GM23338 (cell line): ENCODE measurements around the gene PBX3. TPM values are rescaled to one million over a fixed set of nuclear protein-coding genes. Genes with fewer than 3 reads are reported as not detected.

ENCODE experiments used
- ATAC-seq: fragments of 200-7000 bp; cut with Tn5 transposase; 3 replicates; pipeline ENCODE4 v1.9.1; 2020
- DNase-seq: peaks from one replicate; pipeline ENCODE4 v3.0.0-alpha.2; 2015; ENCODE audit warnings: low spot score
- H2AFZ ChIP-seq: fragments of 200-600 bp; sonication (generic); 2 replicates; pipeline ENCODE4 v1.8.0; 2016; ENCODE audit warnings: antibody characterized with exemption, mild to moderate bottlenecking, moderate library complexity
- H3F3A ChIP-seq: fragments of 200-600 bp; sonication (generic); replicated peaks from 2 replicates; pipeline ENCODE4 v1.8.0; 2017; ENCODE audit warnings: antibody characterized with exemption, mixed run types, low read depth
- H3K27ac ChIP-seq: fragments of 200-600 bp; sonication (generic); 2 replicates; pipeline ENCODE4 v1.6.1; 2016; ENCODE audit warnings: low read depth
- H3K27me3 ChIP-seq: fragments of 200-600 bp; sonication (generic); 2 replicates; pipeline ENCODE4 v1.8.0; 2016; ENCODE audit warnings: mild to moderate bottlenecking, mixed run types, moderate library complexity; ENCODE audit not compliant: insufficient read depth
- H3K36me3 ChIP-seq: fragments of 200-600 bp; sonication (generic); 2 replicates; pipeline ENCODE4 v1.8.0; 2016; ENCODE audit warnings: mild to moderate bottlenecking; ENCODE audit not compliant: insufficient read depth
- H3K4me1 ChIP-seq: fragments of 200-600 bp; sonication (generic); 2 replicates; pipeline ENCODE4 v1.8.0; 2016; ENCODE audit warnings: mild to moderate bottlenecking, moderate library complexity; ENCODE audit not compliant: insufficient read depth
- H3K4me2 ChIP-seq: fragments of 200-600 bp; sonication (generic); 2 replicates; pipeline ENCODE4 v1.7.1; 2017; ENCODE audit warnings: mixed run types
- H3K4me3 ChIP-seq: fragments of 200-600 bp; sonication (generic); 2 replicates; pipeline ENCODE4 v1.6.1; 2016; ENCODE audit warnings: mixed run types
- H3K79me2 ChIP-seq: fragments of 200-600 bp; sonication (generic); replicated peaks from 2 replicates; pipeline ENCODE4 v1.8.0; 2017; ENCODE audit warnings: mild to moderate bottlenecking; ENCODE audit not compliant: insufficient read depth
- H3K9me2 ChIP-seq: fragments of 200-600 bp; sonication (generic); 2 replicates; pipeline ENCODE4 v1.8.0; 2017; ENCODE audit not compliant: insufficient read depth
- H4K20me1 ChIP-seq: fragments of 200-600 bp; sonication (generic); replicated peaks from 2 replicates; pipeline ENCODE4 v1.8.0; 2017; ENCODE audit warnings: mild to moderate bottlenecking; ENCODE audit not compliant: insufficient read depth
- H3K27ac Mint-ChIP-seq: 2 replicates; pipeline ENCODE4 v1.8.0; 2020; ENCODE audit warnings: inconsistent platforms, mild to moderate bottlenecking, moderate library complexity, mixed read lengths
- H3K27me3 Mint-ChIP-seq: 3 replicates; pipeline ENCODE4 v1.8.0; 2022; ENCODE audit warnings: low read depth, mild to moderate bottlenecking, moderate library complexity, mixed read lengths, inconsistent platforms; ENCODE audit not compliant: insufficient read depth, poor library complexity
- H3K36me3 Mint-ChIP-seq: 3 replicates; pipeline ENCODE4 v1.8.0; 2021; ENCODE audit warnings: low read depth, mild to moderate bottlenecking, inconsistent platforms, moderate library complexity, mixed read lengths
- H3K4me1 Mint-ChIP-seq: 3 replicates; pipeline ENCODE4 v1.8.0; 2020; ENCODE audit warnings: mild to moderate bottlenecking, inconsistent platforms, mixed read lengths
- H3K4me3 Mint-ChIP-seq: 3 replicates; pipeline ENCODE4 v1.8.0; 2021; ENCODE audit warnings: moderate library complexity, mild to moderate bottlenecking, inconsistent platforms, mixed read lengths
- H3K9me3 Mint-ChIP-seq: 3 replicates; pipeline ENCODE4 v1.8.0; 2020; ENCODE audit warnings: moderate library complexity, mild to moderate bottlenecking, inconsistent platforms, mixed read lengths
- EZH2 ChIP-seq: fragments of 200-600 bp; sonication (generic); IDR thresholded peaks from one replicate; pipeline ENCODE4 v1.8.0; 2017; ENCODE audit warnings: antibody characterized with exemption, mild to moderate bottlenecking, low read depth; ENCODE audit not compliant: unreplicated experiment
- EZH2phosphoT487 ChIP-seq: fragments of 200-600 bp; sonication (generic); IDR thresholded peaks from one replicate; pipeline ENCODE4 v1.8.1; 2018; ENCODE audit warnings: antibody characterized with exemption; ENCODE audit not compliant: unreplicated experiment
- JUNB ChIP-seq: IDR thresholded peaks from one replicate; pipeline ENCODE4 v1.6.1; 2016; ENCODE audit warnings: antibody characterized with exemption; ENCODE audit not compliant: unreplicated experiment
- NANOG ChIP-seq: IDR thresholded peaks from 2 replicates; pipeline ENCODE4 v1.6.1; 2016; ENCODE audit warnings: antibody characterized with exemption, borderline replicate concordance
- POLR2AphosphoS5 ChIP-seq: IDR thresholded peaks from 2 replicates; pipeline ENCODE4 v1.6.1; 2016; ENCODE audit warnings: antibody characterized with exemption, low read depth
- STAT1 ChIP-seq: IDR thresholded peaks from one replicate; pipeline ENCODE4 v1.6.1; 2016; ENCODE audit warnings: antibody characterized with exemption; ENCODE audit not compliant: unreplicated experiment
- ZNF114 ChIP-seq: fragments of 250-450 bp; sonication (Bioruptor Pico); IDR thresholded peaks from 2 replicates; pipeline ENCODE4 v1.5.0; 2020; ENCODE audit warnings: mild to moderate bottlenecking, moderate library complexity
- ZNF331 ChIP-seq: fragments of 250-450 bp; sonication (Bioruptor Pico); IDR thresholded peaks from 2 replicates; pipeline ENCODE4 v1.5.0; 2020; ENCODE audit warnings: low read depth, mild to moderate bottlenecking, moderate library complexity
- polyA plus RNA-seq: library from polyadenylated mRNA; unstranded; fragments of >200 nt; fragmentation: Nextera tagmentation; extraction: Ambion mirVana; gene quantifications from 2 replicates; pipeline ENCODE4 v1.2.1, GENCODE V29; 2016
- total RNA-seq: library from RNA; depleted of rRNA; stranded (reverse); fragments of >200 nt; shearing (Covaris generic); gene quantifications from 2 replicates; pipeline ENCODE4 v1.2.3, GENCODE V29; 2014
- TF ChIP-seq, protein P1 (sequence below): IDR thresholded peaks from one replicate; pipeline ENCODE4 v1.6.1; 2018; ENCODE audit warnings: antibody characterized with exemption; ENCODE audit not compliant: unreplicated experiment
- TF ChIP-seq, protein P2 (sequence below), 2 experiments: fragments of 200-600 bp in 1 of 2; sonication (generic) in 1 of 2; conservative IDR thresholded peaks; 2 replicates each; pipeline versions ENCODE4 v1.5.1 to v1.6.1; 2016 to 2017; ENCODE audit warnings: antibody characterized with exemption in 2 of 2, low read depth in 2 of 2, mild to moderate bottlenecking in 2 of 2, moderate library complexity in 1 of 2

Gene PBX3
- total and polyA plus RNA-seq, 2 experiments from 2014 or later, result 28.9 to 50.5 TPM

DNA sequence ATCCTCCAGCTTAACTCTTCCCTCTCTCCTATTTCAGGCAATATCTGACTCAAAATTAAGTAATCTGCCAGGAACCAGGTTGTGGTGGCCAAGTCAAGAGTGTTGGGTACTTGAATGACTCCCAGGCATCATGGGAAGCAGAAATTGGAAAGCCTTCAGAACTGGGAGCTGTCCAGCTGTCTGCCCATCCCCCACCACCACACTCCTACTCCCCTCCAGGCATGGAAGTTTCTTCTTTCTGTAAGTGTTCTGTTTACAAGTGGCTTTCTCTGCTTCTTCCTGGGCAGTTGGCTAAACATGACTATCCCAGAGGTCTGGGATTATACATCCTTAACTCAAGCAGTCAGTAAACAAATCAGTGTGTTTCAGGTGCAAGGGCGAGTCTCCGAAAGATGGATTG lies 14.6 kb upstream of the PBX3 start:
- peak overlapping the region; percentile 55 for H3K4me2 ChIP-seq
- no peak overlapping the region for H3K27ac ChIP-seq
- peak overlapping the region; percentile 2; the same call in 1 of the 2 replicates for H2AFZ ChIP-seq
- Mint-ChIP-seq H3K4me1 (peaks cover 9% of the 10 kb centered on the region), H3K4me3 (no peak overlapping the region), H3K27ac (no peak overlapping the region), H3K9me3 (no peaks in the 10 kb centered on the region), H3K36me3 (no peaks in the 10 kb centered on the region; the same call in 2 of the 3 replicates), H3K27me3 (peaks cover 7% of the 10 kb centered on the region)
- H3F3A ChIP-seq, result no peaks in the 10 kb centered on the region
- TF ChIP-seq STAT1 (no peak), JUNB (no peak), EZH2phosphoT487 (no peak), NANOG (no peak), ZNF331 (CRISPR knock-in tag) (no peak), EZH2 (no peak)
- TF ChIP-seq, protein P1, sequence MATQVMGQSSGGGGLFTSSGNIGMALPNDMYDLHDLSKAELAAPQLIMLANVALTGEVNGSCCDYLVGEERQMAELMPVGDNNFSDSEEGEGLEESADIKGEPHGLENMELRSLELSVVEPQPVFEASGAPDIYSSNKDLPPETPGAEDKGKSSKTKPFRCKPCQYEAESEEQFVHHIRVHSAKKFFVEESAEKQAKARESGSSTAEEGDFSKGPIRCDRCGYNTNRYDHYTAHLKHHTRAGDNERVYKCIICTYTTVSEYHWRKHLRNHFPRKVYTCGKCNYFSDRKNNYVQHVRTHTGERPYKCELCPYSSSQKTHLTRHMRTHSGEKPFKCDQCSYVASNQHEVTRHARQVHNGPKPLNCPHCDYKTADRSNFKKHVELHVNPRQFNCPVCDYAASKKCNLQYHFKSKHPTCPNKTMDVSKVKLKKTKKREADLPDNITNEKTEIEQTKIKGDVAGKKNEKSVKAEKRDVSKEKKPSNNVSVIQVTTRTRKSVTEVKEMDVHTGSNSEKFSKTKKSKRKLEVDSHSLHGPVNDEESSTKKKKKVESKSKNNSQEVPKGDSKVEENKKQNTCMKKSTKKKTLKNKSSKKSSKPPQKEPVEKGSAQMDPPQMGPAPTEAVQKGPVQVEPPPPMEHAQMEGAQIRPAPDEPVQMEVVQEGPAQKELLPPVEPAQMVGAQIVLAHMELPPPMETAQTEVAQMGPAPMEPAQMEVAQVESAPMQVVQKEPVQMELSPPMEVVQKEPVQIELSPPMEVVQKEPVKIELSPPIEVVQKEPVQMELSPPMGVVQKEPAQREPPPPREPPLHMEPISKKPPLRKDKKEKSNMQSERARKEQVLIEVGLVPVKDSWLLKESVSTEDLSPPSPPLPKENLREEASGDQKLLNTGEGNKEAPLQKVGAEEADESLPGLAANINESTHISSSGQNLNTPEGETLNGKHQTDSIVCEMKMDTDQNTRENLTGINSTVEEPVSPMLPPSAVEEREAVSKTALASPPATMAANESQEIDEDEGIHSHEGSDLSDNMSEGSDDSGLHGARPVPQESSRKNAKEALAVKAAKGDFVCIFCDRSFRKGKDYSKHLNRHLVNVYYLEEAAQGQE, result peak; percentile 74
- TF ChIP-seq, protein P2, sequence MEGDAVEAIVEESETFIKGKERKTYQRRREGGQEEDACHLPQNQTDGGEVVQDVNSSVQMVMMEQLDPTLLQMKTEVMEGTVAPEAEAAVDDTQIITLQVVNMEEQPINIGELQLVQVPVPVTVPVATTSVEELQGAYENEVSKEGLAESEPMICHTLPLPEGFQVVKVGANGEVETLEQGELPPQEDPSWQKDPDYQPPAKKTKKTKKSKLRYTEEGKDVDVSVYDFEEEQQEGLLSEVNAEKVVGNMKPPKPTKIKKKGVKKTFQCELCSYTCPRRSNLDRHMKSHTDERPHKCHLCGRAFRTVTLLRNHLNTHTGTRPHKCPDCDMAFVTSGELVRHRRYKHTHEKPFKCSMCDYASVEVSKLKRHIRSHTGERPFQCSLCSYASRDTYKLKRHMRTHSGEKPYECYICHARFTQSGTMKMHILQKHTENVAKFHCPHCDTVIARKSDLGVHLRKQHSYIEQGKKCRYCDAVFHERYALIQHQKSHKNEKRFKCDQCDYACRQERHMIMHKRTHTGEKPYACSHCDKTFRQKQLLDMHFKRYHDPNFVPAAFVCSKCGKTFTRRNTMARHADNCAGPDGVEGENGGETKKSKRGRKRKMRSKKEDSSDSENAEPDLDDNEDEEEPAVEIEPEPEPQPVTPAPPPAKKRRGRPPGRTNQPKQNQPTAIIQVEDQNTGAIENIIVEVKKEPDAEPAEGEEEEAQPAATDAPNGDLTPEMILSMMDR (conservative IDR thresholded peaks at IDR 0.05; ENCODE audit: low read depth in 2 of 2), result no peak
- no peaks in the 10 kb centered on the region for H3K36me3 ChIP-seq
- DNase-seq (peak; percentile 62), ATAC-seq (peak; percentile 83)
- no peaks in the 10 kb centered on the region for H3K79me2 ChIP-seq
- no peaks in the 10 kb centered on the region for H3K27me3 ChIP-seq
- peak overlapping the region; percentile 29; the same call in 1 of the 2 replicates for H3K4me3 ChIP-seq
- H4K20me1 ChIP-seq, result no peaks in the 10 kb centered on the region
- H3K4me1 ChIP-seq, result peaks cover 9% of the 10 kb centered on the region
- peaks cover 6% of the 10 kb centered on the region; the same call in 1 of the 2 replicates for H3K9me2 ChIP-seq

DNA sequence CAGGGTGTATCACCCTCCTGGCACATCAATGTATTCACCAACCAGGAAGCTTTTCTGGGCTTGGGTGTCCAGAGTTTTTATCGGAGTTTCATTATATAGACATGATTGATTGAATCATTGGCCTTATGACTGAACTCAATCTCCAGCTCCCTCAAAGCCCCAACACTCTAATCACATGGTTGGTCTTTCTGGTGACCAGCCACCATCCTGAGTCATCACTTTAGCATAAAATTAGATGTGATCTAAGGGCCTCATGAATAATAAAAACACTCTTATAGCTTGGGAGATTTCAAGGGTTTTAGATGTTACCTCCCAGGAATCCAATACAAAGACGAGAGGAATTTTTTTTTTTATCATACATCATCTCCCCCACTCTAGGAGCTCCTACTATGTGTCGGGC lies 7.7 kb upstream of the PBX3 start:
- Histone ChIP-seq H3K27ac (no peak overlapping the region), H3K4me3 (no peak overlapping the region), H3K4me1 (peaks cover under 1% of the 10 kb centered on the region; the same call in 1 of the 2 replicates), H3K79me2 (no peaks in the 10 kb centered on the region), H3K4me2 (no peak overlapping the region), H3K9me2 (peaks cover 8% of the 10 kb centered on the region), H2AFZ (no peak overlapping the region), H4K20me1 (no peaks in the 10 kb centered on the region), H3K36me3 (no peaks in the 10 kb centered on the region), H3F3A (no peaks in the 10 kb centered on the region), H3K27me3 (peaks cover under 1% of the 10 kb centered on the region; the same call in 1 of the 2 replicates)
- Mint-ChIP-seq H3K36me3 (no peaks in the 10 kb centered on the region), H3K4me1 (no peaks in the 10 kb centered on the region; the same call in 2 of the 3 replicates), H3K27ac (no peak overlapping the region), H3K9me3 (no peaks in the 10 kb centered on the region), H3K4me3 (no peak overlapping the region), H3K27me3 (peaks cover 2% of the 10 kb centered on the region)
- DNase-seq, result no peak
- no peak for ATAC-seq
- TF ChIP-seq ZNF114 (CRISPR knock-in tag) (no peak), JUNB (no peak), ZNF331 (CRISPR knock-in tag) (no peak), POLR2AphosphoS5 (no peak)
- TF ChIP-seq, protein P1, result no peak
- TF ChIP-seq, protein P2 (conservative IDR thresholded peaks at IDR 0.05; ENCODE audit: low read depth in 2 of 2), result no peak
